IPS-18c (cell line): ENCODE data around the gene MYL12A.

Source experiments
- H3K4me3 ChIP-seq: 2 replicates; pipeline ENCODE4 v1.7.0; 2013; ENCODE audit warnings: low read depth, mild to moderate bottlenecking, low read length, moderate library complexity; ENCODE audit not compliant: insufficient read depth
- H3K9me3 ChIP-seq: one replicate; pipeline ENCODE4 v1.6.1; 2013; ENCODE audit warnings: mild to moderate bottlenecking, low read length, moderate library complexity; ENCODE audit not compliant: control insufficient read depth, insufficient read depth

MYL12A gene

DNA sequence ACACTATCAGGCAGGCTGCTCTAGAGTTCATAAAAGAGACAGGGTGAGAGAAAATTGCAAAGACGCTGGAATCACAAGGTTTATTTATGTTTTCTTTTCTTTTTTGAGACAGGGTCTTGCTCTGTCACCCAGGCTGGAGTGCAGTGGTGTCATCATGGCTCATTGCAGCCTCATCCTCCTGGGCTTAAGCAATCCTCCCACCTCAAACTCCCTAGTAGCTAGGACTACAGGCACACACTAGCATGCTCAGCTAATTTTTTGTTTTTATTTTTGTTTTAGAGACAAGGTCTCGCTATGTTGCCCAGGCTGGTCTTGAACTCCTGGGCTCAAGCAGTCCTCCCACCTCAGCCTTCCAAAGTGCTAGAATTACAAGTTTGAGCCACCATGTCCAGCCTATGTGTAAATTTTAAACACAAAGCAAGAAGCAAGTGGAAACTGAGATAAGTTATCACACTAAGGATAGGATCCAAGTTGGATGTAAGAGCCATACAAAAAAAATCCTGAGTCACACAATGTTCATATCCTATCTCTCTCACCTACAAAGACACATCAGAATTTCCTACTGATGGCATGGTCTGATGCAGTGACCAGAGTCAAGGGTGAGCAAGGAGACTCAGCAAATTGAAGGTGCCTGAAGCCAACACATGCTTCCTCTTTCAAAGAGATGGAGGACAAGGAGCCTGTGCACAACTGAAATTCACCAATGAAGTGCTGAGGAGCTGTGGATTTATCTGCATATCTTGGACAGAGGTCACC is 45.8 kb downstream of the MYL12A start:
- H3K4me3 ChIP-seq: no peak overlapping the region
- H3K9me3 ChIP-seq: no peaks in the 10 kb centered on the region

DNA sequence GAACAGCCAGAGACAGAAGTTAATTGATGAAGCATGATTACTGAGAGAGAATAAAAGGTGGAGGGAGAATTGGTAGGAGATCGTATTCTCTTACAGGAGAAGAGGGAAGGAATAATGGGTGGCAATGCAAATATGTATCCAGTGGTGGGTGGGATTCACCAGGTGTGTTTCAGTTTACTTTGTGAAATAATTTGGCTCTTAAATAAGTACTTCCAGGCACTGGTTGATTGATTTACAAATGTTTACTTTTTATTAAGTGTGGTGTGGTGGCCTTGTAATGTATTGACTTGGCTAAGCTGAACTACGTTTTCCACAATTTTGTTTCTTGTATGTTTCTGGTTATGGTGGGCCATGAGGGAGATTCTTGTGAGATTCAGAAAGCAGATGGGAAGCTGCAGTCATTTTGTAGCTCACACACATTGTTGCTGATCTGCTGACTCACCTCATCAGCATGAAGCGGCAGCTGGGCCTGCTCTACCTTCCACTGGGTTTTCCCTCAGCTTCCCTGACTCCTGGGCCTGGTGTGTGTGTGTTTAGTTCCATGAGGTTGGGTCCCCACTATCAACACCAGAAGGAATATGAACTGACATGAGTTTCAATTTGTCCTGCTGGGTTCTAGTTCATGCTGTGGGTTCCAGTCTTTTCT is 47.0 kb downstream of the MYL12A start:
- no peak overlapping the region for H3K4me3 ChIP-seq
- H3K9me3 ChIP-seq: no peaks in the 10 kb centered on the region

DNA sequence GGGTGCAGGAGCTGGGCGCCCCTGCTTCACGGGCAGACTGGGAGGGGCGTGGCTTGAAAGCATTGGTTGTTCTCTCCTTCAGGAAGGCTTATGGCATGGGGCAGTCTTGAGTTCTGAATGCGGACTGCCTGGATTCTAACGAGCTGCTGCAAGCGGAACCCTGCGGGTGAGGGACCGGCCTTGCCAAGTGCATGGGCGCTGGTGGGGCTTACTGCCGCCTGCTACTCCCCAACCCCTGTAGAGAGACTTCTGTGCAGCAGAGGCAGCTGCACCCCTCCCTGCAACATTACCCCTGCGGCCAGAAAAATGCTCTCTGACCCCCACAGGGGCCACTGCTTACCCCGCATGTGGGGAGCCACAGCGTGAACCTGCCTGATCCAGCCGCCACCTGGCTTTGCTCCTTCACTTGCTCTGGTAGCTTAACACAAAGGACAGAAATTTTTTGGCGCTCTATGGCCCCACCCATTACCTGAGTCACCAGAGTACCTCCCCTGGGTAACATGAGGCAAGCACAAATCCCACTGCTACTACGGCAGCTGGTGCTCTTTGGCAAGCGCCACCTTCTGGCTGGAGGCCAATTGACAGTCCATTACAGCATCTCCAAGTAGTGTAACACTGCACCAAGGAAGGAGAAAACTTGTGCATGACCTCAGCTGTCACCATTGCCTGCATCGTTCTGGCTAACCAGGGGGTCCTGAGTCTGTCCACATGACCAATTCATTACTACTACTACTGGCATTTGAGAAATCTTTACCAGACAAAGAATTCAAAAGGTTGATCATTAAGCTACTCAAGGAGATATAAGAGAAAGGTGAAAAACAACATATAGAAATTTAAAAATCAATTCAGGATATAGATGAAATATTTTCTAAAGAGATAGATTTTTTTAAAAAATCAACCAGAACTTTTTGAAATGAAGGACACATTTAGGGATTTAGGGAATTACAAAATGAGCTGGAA is 49.7 kb downstream of the MYL12A start:
- peak overlapping the region; percentile 81 for H3K4me3 ChIP-seq

DNA sequence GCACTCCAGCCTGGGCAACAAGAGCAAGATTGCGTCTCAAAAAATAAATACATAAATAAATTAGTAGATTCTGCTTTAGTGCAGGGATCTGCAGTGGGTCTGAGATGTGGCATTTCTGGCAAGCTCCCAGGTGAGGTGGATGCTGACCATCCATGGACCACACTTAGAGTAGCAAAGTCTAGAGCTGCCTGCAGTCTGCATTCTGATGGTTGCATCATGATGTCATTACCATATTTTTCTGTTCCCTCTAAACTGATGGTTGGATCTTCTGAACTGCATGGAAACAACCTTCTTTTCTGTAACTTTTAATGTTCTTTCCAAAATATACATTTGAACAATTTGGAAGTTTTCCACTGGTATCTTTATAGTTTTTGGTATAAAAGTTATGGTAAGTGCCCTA is 57.2 kb downstream of the MYL12A start:
- H3K9me3 ChIP-seq: no peaks in the 10 kb centered on the region
- H3K4me3 ChIP-seq: no peak overlapping the region

More for the DNA sequence above, 49.7 kb downstream of the MYL12A start:
- no peaks in the 10 kb centered on the region for H3K9me3 ChIP-seq

DNA sequence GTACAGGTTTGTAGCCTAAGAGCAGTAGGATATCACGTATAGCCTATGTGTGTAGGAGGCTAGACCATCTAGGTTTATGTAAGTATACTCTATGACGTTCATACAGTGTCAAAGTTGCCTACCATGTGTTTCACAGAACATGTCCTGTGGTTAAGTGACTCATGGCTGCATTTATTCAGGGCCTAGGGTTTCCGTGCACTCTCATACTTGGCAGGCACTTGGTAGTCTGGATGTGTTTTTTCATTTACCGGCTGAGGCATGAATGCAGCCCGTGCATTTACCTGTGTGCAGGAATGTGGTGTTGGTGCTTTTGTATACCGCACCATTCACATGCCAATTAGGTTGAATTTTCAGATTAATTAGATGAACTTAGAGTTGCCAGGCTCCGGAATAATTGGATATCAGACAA is 57.8 kb downstream of the MYL12A start:
- Histone ChIP-seq H3K4me3 (no peak overlapping the region), H3K9me3 (no peaks in the 10 kb centered on the region)
